ENCODE results near the gene SNX32. TPM values are rescaled to one million over a fixed set of nuclear protein-coding genes. Genes with fewer than 3 reads are reported as not detected.

SNX32 gene
- total and polyA plus RNA-seq, 9 of the 15 experiments (the other 6 are each of a cell fraction or from before 2014, with no cell fraction given) = 0.03 TPM; not detected in 7

DNA sequence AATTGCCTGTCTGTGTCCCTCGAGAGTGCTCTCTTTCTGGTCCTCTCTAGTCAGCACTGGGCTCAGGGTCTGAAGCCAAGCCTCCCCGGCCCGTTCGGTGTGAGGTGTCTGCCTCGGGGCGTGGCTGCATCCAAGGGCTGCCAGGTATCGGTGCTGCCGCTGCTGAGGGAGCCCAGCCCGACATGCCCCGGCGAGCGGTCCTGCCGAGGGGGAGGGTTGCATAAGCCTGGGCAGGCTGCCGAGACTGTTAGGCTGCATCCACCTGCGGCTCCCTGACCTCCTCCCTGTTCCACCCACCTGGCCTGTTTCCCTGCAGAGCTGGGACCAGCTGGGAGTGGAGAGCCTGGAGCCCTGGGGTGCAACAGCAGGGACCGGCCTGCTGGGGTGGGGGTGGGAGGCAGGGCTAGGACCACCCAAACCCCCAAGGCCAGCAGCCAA, 40.6 kb upstream of the SNX32 start:
- Histone ChIP-seq H3K79me2 (ENCODE audit: control insufficient read depth, insufficient read depth, low read length) (no peaks in the 10 kb centered on the region), H2AFZ (ENCODE audit: low read depth, low read length) (no peak overlapping the region), H3K4me2 (ENCODE audit: insufficient read depth, low read length) (no peak overlapping the region), H3K9ac (ENCODE audit: insufficient read depth in 1 of 2, low read depth in 2 of 2, low read length in 2 of 2) (no peak overlapping the region; a peak in 1 of 4 replicates), H3K4me3 (no peak overlapping the region), H4K20me1 (replicated peaks; ENCODE audit: control insufficient read depth, insufficient read depth, low read length) (peaks cover 13% of the 10 kb centered on the region; the same call in 1 of the 2 replicates), H3K36me3 (ENCODE audit: control insufficient read depth, insufficient read depth, low read length) (no peaks in the 10 kb centered on the region), H3K9me3 (replicated peaks; ENCODE audit: control insufficient read depth, insufficient read depth, low read depth, low read length) (no peaks in the 10 kb centered on the region), H3K4me1 (replicated peaks in 1 of 2; ENCODE audit: control insufficient read depth in 2 of 2, insufficient read depth in 2 of 2, low read length in 2 of 2) (peaks cover 0 to 38% of the 10 kb centered on the region in 2 experiments; a peak in 2 of 5 replicates), H3K27ac (ENCODE audit: extremely low read depth, low read depth, low read length) (no peak overlapping the region), H3K27me3 (ENCODE audit: control insufficient read depth in 2 of 2, insufficient read depth in 2 of 2, low read length in 2 of 2) (peaks cover 83 to 96% of the 10 kb centered on the region in 2 experiments), H3K9me1 (ENCODE audit: control insufficient read depth, insufficient read depth, low read length) (no peaks in the 10 kb centered on the region)
- no peak for DNase-seq (ENCODE audit: extremely low read depth in 1 of 4, low spot score in 3 of 4)
- no peak for TF ChIP-seq ARHGAP35 (IDR thresholded peaks at IDR 0.05; ENCODE audit: partially characterized antibody)
- 0 out of 2 replicates have a peak, but pooled peaks have one; percentile 14 for TF ChIP-seq CEBPG (CRISPR knock-in tag; IDR thresholded peaks at IDR 0.05)
- TF ChIP-seq CEBPG (tag; conservative IDR thresholded peaks at IDR 0.05 in 1 of 2, IDR thresholded peaks at IDR 0.05 in 1 of 2) = no peak
- TF ChIP-seq NR1H2 (CRISPR knock-in tag; IDR thresholded peaks at IDR 0.05) = no peak
- TF ChIP-seq, protein P1, sequence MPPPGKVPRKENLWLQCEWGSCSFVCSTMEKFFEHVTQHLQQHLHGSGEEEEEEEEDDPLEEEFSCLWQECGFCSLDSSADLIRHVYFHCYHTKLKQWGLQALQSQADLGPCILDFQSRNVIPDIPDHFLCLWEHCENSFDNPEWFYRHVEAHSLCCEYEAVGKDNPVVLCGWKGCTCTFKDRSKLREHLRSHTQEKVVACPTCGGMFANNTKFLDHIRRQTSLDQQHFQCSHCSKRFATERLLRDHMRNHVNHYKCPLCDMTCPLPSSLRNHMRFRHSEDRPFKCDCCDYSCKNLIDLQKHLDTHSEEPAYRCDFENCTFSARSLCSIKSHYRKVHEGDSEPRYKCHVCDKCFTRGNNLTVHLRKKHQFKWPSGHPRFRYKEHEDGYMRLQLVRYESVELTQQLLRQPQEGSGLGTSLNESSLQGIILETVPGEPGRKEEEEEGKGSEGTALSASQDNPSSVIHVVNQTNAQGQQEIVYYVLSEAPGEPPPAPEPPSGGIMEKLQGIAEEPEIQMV (tag; conservative IDR thresholded peaks at IDR 0.05; ENCODE audit: low read depth) = peak; percentile 81
- TF ChIP-seq, protein P2, sequence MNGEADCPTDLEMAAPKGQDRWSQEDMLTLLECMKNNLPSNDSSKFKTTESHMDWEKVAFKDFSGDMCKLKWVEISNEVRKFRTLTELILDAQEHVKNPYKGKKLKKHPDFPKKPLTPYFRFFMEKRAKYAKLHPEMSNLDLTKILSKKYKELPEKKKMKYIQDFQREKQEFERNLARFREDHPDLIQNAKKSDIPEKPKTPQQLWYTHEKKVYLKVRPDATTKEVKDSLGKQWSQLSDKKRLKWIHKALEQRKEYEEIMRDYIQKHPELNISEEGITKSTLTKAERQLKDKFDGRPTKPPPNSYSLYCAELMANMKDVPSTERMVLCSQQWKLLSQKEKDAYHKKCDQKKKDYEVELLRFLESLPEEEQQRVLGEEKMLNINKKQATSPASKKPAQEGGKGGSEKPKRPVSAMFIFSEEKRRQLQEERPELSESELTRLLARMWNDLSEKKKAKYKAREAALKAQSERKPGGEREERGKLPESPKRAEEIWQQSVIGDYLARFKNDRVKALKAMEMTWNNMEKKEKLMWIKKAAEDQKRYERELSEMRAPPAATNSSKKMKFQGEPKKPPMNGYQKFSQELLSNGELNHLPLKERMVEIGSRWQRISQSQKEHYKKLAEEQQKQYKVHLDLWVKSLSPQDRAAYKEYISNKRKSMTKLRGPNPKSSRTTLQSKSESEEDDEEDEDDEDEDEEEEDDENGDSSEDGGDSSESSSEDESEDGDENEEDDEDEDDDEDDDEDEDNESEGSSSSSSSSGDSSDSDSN (IDR thresholded peaks at IDR 0.05; ENCODE audit: borderline replicate concordance in 1 of 2, low read depth in 2 of 2, low read length in 2 of 2) = no peak
- no peak for TF ChIP-seq ZNF121 (CRISPR knock-in tag; conservative IDR thresholded peaks at IDR 0.05)
- TF ChIP-seq DIDO1 (tag; IDR thresholded peaks at IDR 0.05; ENCODE audit: low read depth) = no peak
- TF ChIP-seq, protein P3, sequence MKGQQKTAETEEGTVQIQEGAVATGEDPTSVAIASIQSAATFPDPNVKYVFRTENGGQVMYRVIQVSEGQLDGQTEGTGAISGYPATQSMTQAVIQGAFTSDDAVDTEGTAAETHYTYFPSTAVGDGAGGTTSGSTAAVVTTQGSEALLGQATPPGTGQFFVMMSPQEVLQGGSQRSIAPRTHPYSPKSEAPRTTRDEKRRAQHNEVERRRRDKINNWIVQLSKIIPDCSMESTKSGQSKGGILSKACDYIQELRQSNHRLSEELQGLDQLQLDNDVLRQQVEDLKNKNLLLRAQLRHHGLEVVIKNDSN (CRISPR knock-in tag; IDR thresholded peaks at IDR 0.05) = no peak
- TF ChIP-seq MBD2 (IDR thresholded peaks at IDR 0.05; ENCODE audit: borderline replicate concordance, low read depth) = no peak
- ChIA-PET POLR2A (interaction anchor here (0.8 to 1.3 kb wide), 4 partner anchors 9 to 19 kb away, joined by 3 to 9 read pairs (median 4); no protein-coding TSS in a partner anchor), CTCF (ENCODE audit: low intra/inter-chr PET ratio) (no interaction called here)
- in situ Hi-C loops (cut with MboI) (no loop called here), intact Hi-C loops (cut with micrococcal nuclease) (no loop called here)
- WGBS (ENCODE audit: insufficient coverage, low coverage, missing lambda C conversion rate) = 8% methylated on average over 15 of the region's 16 CpGs
- no TSS peak for BruUV-seq (replicated peaks)
- no peak for FAIRE-seq
- no peak for ATAC-seq
